HEK293 (cell line): ENCODE results near the gene SAP25.

ENCODE experiments used
- CTCF ChIP-seq: fragments of 450-650 bp; formaldehyde crosslinking; IDR thresholded peaks from 2 replicates; pipeline ENCODE4 v1.5.1; 2016; ENCODE audit warnings: missing biosample characterization, missing genetic modification characterization
- KLF17 ChIP-seq: fragments of 450-650 bp; formaldehyde crosslinking; IDR thresholded peaks from 2 replicates; pipeline ENCODE4 v1.5.1; 2016; ENCODE audit warnings: missing biosample characterization, missing genetic modification characterization
- ZBTB10 ChIP-seq: fragments of 450-650 bp; formaldehyde crosslinking; IDR thresholded peaks from 2 replicates; pipeline ENCODE4 v1.5.1; 2016; ENCODE audit warnings: missing biosample characterization, missing genetic modification characterization
- ZFP41 ChIP-seq: fragments of 450-650 bp; formaldehyde crosslinking; IDR thresholded peaks from 2 replicates; pipeline ENCODE4 v1.5.1; 2016; ENCODE audit warnings: missing biosample characterization, missing genetic modification characterization, borderline replicate concordance
- ZNF10 ChIP-seq: fragments of 450-650 bp; formaldehyde crosslinking; IDR thresholded peaks from 2 replicates; pipeline ENCODE4 v1.5.1; 2017; ENCODE audit warnings: missing biosample characterization, missing genetic modification characterization
- ZNF114 ChIP-seq: fragments of 450-650 bp; formaldehyde crosslinking; IDR thresholded peaks from 2 replicates; pipeline ENCODE4 v1.5.0; 2017; ENCODE audit warnings: missing biosample characterization, missing genetic modification characterization
- ZNF146 ChIP-seq: fragments of 450-650 bp; formaldehyde crosslinking; IDR thresholded peaks from 2 replicates; pipeline ENCODE4 v1.5.1; 2016; ENCODE audit warnings: missing biosample characterization, missing genetic modification characterization
- ZNF184 ChIP-seq: fragments of 450-650 bp; IDR thresholded peaks from 2 replicates; pipeline ENCODE4 v1.5.1; 2018; ENCODE audit warnings: missing biosample characterization, mild to moderate bottlenecking, missing genetic modification characterization
- ZNF623 ChIP-seq: fragments of 450-650 bp; formaldehyde crosslinking; IDR thresholded peaks from 2 replicates; pipeline ENCODE4 v1.5.1; 2016; ENCODE audit warnings: missing biosample characterization, missing genetic modification characterization
- ZNF624 ChIP-seq: fragments of 450-650 bp; formaldehyde crosslinking; IDR thresholded peaks from 2 replicates; pipeline ENCODE4 v1.5.1; 2017; ENCODE audit warnings: missing biosample characterization, missing genetic modification characterization
- ZNF639 ChIP-seq: fragments of 450-650 bp; formaldehyde crosslinking; IDR thresholded peaks from 2 replicates; pipeline ENCODE4 v1.5.1; 2016; ENCODE audit warnings: missing biosample characterization, missing genetic modification characterization
- ZNF776 ChIP-seq: fragments of 450-650 bp; formaldehyde crosslinking; IDR thresholded peaks from 2 replicates; pipeline ENCODE4 v1.5.0; 2017; ENCODE audit warnings: missing biosample characterization, missing genetic modification characterization, borderline replicate concordance
- ZSCAN18 ChIP-seq: fragments of 450-650 bp; formaldehyde crosslinking; IDR thresholded peaks from 2 replicates; pipeline ENCODE4 v1.5.1; 2016; ENCODE audit warnings: missing biosample characterization, missing genetic modification characterization

- TF ChIP-seq CTCF (tag by site-specific recombination): no peak
- TF ChIP-seq ZNF114 (tag by site-specific recombination): no peak
- TF ChIP-seq ZNF624 (tag by site-specific recombination): no peak
- TF ChIP-seq ZBTB10: no peak
- no peak for TF ChIP-seq ZSCAN18 (tag by site-specific recombination)
- no peak for TF ChIP-seq ZNF639 (tag by site-specific recombination)
- TF ChIP-seq ZNF623 (tag by site-specific recombination): no peak
- no peak for TF ChIP-seq KLF17 (tag by site-specific recombination)
- no peak for TF ChIP-seq ZNF10 (tag by site-specific recombination)
- no peak for TF ChIP-seq ZNF776 (tag by site-specific recombination)
- no peak for TF ChIP-seq ZNF184 (tag by site-specific recombination)
- no peak for TF ChIP-seq ZNF146 (tag by site-specific recombination)
- no peak for TF ChIP-seq ZFP41 (tag by site-specific recombination)
Observed at GRCh38 chr7:100539436-100540006, 34.2 kb downstream of the SAP25 start.
